Heart left ventricle (tissue), 16 donors: ENCODE data around the gene LMNTD2. TPM values are rescaled to one million over a fixed set of nuclear protein-coding genes. Genes with fewer than 3 reads are reported as not detected.

Experiments used
- ATAC-seq, 4 donors: fragments of 200-7000 bp; cut with Tn5 transposase; one replicate each; pipeline ENCODE4 v1.9.1; 2020 to 2022; ENCODE audit warnings: moderate library complexity in 4 of 4, mild to moderate bottlenecking in 3 of 4, moderate number of reproducible peaks in 1 of 4
- DNase-seq, 5 donors: peaks; one replicate each; pipeline ENCODE4 v3.0.0-alpha.2; 2020
- H3K27ac ChIP-seq, 12 donors: fragments of 200-600 bp; sonication (generic) in 4 of 12; one replicate each; pipeline versions ENCODE4 v1.5.0 to v1.8.0; 2016 to 2022; ENCODE audit warnings: mild to moderate bottlenecking in 2 of 12
- H3K27me3 ChIP-seq, 9 donors: fragments of 200-600 bp; sonication (generic) in 2 of 9; one replicate each; pipeline versions ENCODE4 v1.5.1 to v1.8.0; 2016 to 2022; ENCODE audit warnings: mild to moderate bottlenecking in 3 of 9
- H3K36me3 ChIP-seq, 9 donors: fragments of 200-600 bp; sonication (generic) in 2 of 9; one replicate each; pipeline versions ENCODE4 v1.5.0 to v1.8.0; 2018 to 2022; ENCODE audit warnings: mild to moderate bottlenecking in 2 of 9
- H3K4me1 ChIP-seq, 12 donors: fragments of 200-600 bp; sonication (generic) in 4 of 12; one replicate each; pipeline versions ENCODE4 v1.5.0 to v1.8.0; 2016 to 2022; ENCODE audit warnings: mild to moderate bottlenecking in 3 of 12
- H3K4me3 ChIP-seq, 12 donors: fragments of 200-600 bp; sonication (generic) in 4 of 12; one replicate each; pipeline versions ENCODE4 v1.5.0 to v1.8.0; 2017 to 2022; ENCODE audit warnings: mild to moderate bottlenecking in 9 of 12, moderate library complexity in 4 of 12
- H3K9me3 ChIP-seq, 12 donors: fragments of 200-600 bp; sonication (generic) in 4 of 12; one replicate each; pipeline versions ENCODE4 v1.5.0 to v1.8.0; 2016 to 2022; ENCODE audit warnings: mild to moderate bottlenecking in 1 of 12
- CTCF ChIP-seq, 12 donors: fragments of 200-600 bp; sonication (generic) in 4 of 12; IDR thresholded peaks; one replicate each; pipeline versions ENCODE4 v1.5.0 to v1.8.0; 2018 to 2022; ENCODE audit warnings: antibody characterized with exemption in 12 of 12, mild to moderate bottlenecking in 5 of 12
- POLR2A ChIP-seq, 2 donors: fragments of 450-650 bp; IDR thresholded peaks; one replicate each; pipeline ENCODE4 v1.6.1; 2017; ENCODE audit warnings: antibody characterized with exemption in 2 of 2, mild to moderate bottlenecking in 2 of 2, moderate library complexity in 2 of 2
- WGBS, 4 donors: extraction: QIAGEN DNeasy Blood & Tissue Kit in 2 of 4; methylation state at CpG; one replicate each; pipeline versions ENCODE4 v1.1.5 to v1.1.7; 2013 to 2018; 5-methylcytosine and 5-hydroxymethylcytosine counted together
- intact Hi-C, 10 donors: fragments of 100-400 bp; cut with DNase I; formaldehyde crosslinking; loops; one replicate each; pipeline versions ENCODE4 v1.11.1 to v1.14.2; 2022
- polyA plus RNA-seq, 2 donors: library from polyadenylated mRNA; stranded (reverse); fragments of 200-250 nt; gene quantifications; one replicate each; pipeline ENCODE4 v1.2.3, GENCODE V29; 2013
- total RNA-seq, 9 donors: library from RNA; depleted of rRNA in 2 of 9; stranded (reverse); fragments of >200 nt in 2 of 9; fragmentation: NEBNext Ultra II Directional in 3 of 9; extraction: Animal tissue kit (Norgen Biotek cat#: 25700) in 3 of 9; gene quantifications; one replicate each; pipeline versions ENCODE4 v1.1.0 to v1.2.4, GENCODE V29; 2016 to 2023
- donor health status: ischemic (EF 13 %, LVEDD 7.1; RV severe dilation, severe dysfunction).
- donor health status: healthy with polysubstance abuse.
- donor health status: DM: no; HTN: yes; CAD: no.
- donor health status: DM: no; HTN: no; CAD: no.
- donor health status: ischemic (EF 25% LVEDD 6.9; RV normal size, moderate dysfunction).
- donor health status: ischemic (EF 25% LVEDD 5.7; RV mildly dilated, moderate dysfunction).
- donor health status: healthy.
- donor health status: DM: yes; HTN: yes; CAD: no.
- donor health status: ischemic (EF 35%, LVEDD 5.7; RV mildly dilated, moderate dysfunction).
- donor health status: nonischemic (EF 11% LVEDD 7.7; RV severe dilation, severe dysfunction).
- donor health status: DM: yes; HTN: yes; CAD: no.
- donor health status: PGD.
- donor health status: ischemic (EF 29% LVEDD 5.4; RV normal size, mild dysfunction).
- donor health status: nonischemic (EF 23%, LVEDD 6.1; RV moderate dilation, normal function).

The LMNTD2 gene
- total and polyA plus RNA-seq, 11 donors = 0.10 to 1.6 (median 0.36) TPM; not detected in 2

- H3K27ac ChIP-seq = no peak overlapping the region
- H3K9me3 ChIP-seq = no peaks in the 10 kb centered on the region
- ATAC-seq = no peak
- WGBS, 4 donors = 92 to 94% (median 93%) methylated on average over 19 to 21 of the region's 21 CpGs
- H3K36me3 ChIP-seq = peaks cover 0 to 99% (median 95%) of the 10 kb centered on the region in 9 donors
- peak in 1 of 5 donors; percentile 48 for DNase-seq
- no peaks in the 10 kb centered on the region for H3K27me3 ChIP-seq
- intact Hi-C loops = no loop called here
- TF ChIP-seq CTCF (IDR thresholded peaks at IDR 0.05) (no peak), POLR2A (IDR thresholded peaks at IDR 0.05) (no peak)
- no peaks in the 10 kb centered on the region for H3K4me1 ChIP-seq
- H3K4me3 ChIP-seq = no peak overlapping the region
These were observed 32.8 kb upstream of the LMNTD2 start for GRCh38 chr11:593347-593746.

GRCh38 chr11:592918-593317 lies 32.4 kb upstream of the LMNTD2 start:
- Histone ChIP-seq H3K4me1 (peaks cover 0 to 4% (median 0%) of the 10 kb centered on the region in 12 donors), H3K27ac (no peak overlapping the region), H3K4me3 (no peak overlapping the region), H3K27me3 (no peaks in the 10 kb centered on the region), H3K9me3 (no peaks in the 10 kb centered on the region), H3K36me3 (peaks cover 0 to 99% (median 95%) of the 10 kb centered on the region in 9 donors)
- 89 to 91% (median 90%) methylated on average over 10 of the region's 10 CpGs for WGBS, 4 donors
- TF ChIP-seq CTCF (IDR thresholded peaks at IDR 0.05) = no peak
- TF ChIP-seq POLR2A (IDR thresholded peaks at IDR 0.05) = no peak
- intact Hi-C loops = no loop called here
- no peak for DNase-seq
- ATAC-seq = no peak

- Histone ChIP-seq H3K27me3 (no peaks in the 10 kb centered on the region), H3K4me1 (peaks cover 0 to 8% (median 0%) of the 10 kb centered on the region in 12 donors), H3K36me3 (peaks cover 0 to 99% (median 95%) of the 10 kb centered on the region in 9 donors), H3K9me3 (no peaks in the 10 kb centered on the region), H3K4me3 (no peak overlapping the region), H3K27ac (no peak overlapping the region)
- 96 to 97% (median 96%) methylated on average over 22 of the region's 22 CpGs for WGBS, 4 donors
- no peak for TF ChIP-seq CTCF (IDR thresholded peaks at IDR 0.05)
- no peak for DNase-seq
- no peak for ATAC-seq
- intact Hi-C loops = no loop called here
These were observed 32.0 kb upstream of the LMNTD2 start for GRCh38 chr11:592501-592900.

GRCh38 chr11:590997-591396 lies 30.5 kb upstream of the LMNTD2 start:
- intact Hi-C loops = no loop called here
- H3K27ac ChIP-seq = no peak overlapping the region
- TF ChIP-seq CTCF (IDR thresholded peaks at IDR 0.05) (no peak), POLR2A (IDR thresholded peaks at IDR 0.05) (no peak)
- peaks cover 0 to 98% (median 93%) of the 10 kb centered on the region in 9 donors for H3K36me3 ChIP-seq
- no peak for DNase-seq
- H3K4me1 ChIP-seq = peaks cover 0 to 16% (median 0%) of the 10 kb centered on the region in 12 donors
- H3K9me3 ChIP-seq = no peaks in the 10 kb centered on the region
- WGBS, 4 donors = 74 to 80% (median 76%) methylated on average over 11 of the region's 11 CpGs
- H3K4me3 ChIP-seq = no peak overlapping the region
- H3K27me3 ChIP-seq = no peaks in the 10 kb centered on the region
- ATAC-seq = no peak
